ENCODE data around the gene RABL6.
"Not testable (repeated sequence)": the region's sequence is repeated elsewhere in the genome, so short reads cannot be mapped to it uniquely, and the experiment has no call there.

RABL6 gene

GRCh38 chr9:136837146-136837855, 29.6 kb downstream of the RABL6 start:
- no peak for DNase-seq

GRCh38 chr9:136837856-136838277, 30.1 kb downstream of the RABL6 start:
- DNase-seq, result not testable (repeated sequence)

- DNase-seq, result no peak
Measured at GRCh38 chr9:136838314-136839228, 30.8 kb downstream of the RABL6 start.

GRCh38 chr9:136839229-136840139, 31.7 kb downstream of the RABL6 start:
- DNase-seq, result no peak

- DNase-seq, result no peak
Measured at GRCh38 chr9:136840140-136840876, 32.6 kb downstream of the RABL6 start.

GRCh38 chr9:136840877-136841645, 33.3 kb downstream of the RABL6 start:
- no peak for DNase-seq

GRCh38 chr9:136841646-136842379, 34.1 kb downstream of the RABL6 start:
- DNase-seq, result not testable (repeated sequence)

GRCh38 chr9:136842380-136842948, 34.7 kb downstream of the RABL6 start, which contains the start of gene AJM1:
Gene AJM1 (plus strand): TSS chr9:136842478. CDS start chr9:136844415, 1,937 bp downstream.
- peak; percentile 80 for DNase-seq

- not testable (repeated sequence) for DNase-seq
Measured at GRCh38 chr9:136843159-136843800, 35.5 kb downstream of the RABL6 start.

GRCh38 chr9:136843801-136844740, 36.3 kb downstream of the RABL6 start:
- DNase-seq, result peak; percentile 56

GRCh38 chr9:136844761-136845464, 37.2 kb downstream of the RABL6 start:
- DNase-seq, result no peak

GRCh38 chr9:136845465-136846260, 37.9 kb downstream of the RABL6 start:
- DNase-seq, result no peak

GRCh38 chr9:136846376-136847087, 38.8 kb downstream of the RABL6 start:
- DNase-seq, result no peak

GRCh38 chr9:136847088-136847825, 39.5 kb downstream of the RABL6 start:
- DNase-seq, result no peak

GRCh38 chr9:136847826-136848392, 40.2 kb downstream of the RABL6 start:
- peak; percentile 68 for DNase-seq

All from activated CD4-positive, alpha-beta T cell treated with anti-CD3 and anti-CD28 coated beads, Interleukin-2, amount 50 U/mL, for 1 hour (primary cell).